A549 (cell line): Measurements from ENCODE around the gene AFG3L2. TPM values are rescaled to one million over a fixed set of nuclear protein-coding genes. Genes with fewer than 3 reads are reported as not detected.

Experiments used
- ATAC-seq, 2 experiments: fragments of 200-7000 bp in 1 of 2; fragments of >200 bp in 1 of 2; cut with Nextera tagmentation in 1 of 2; cut with Tn5 transposase in 1 of 2; 3 replicates each; pipeline versions ENCODE4 v1.8.0 to v1.9.1; 2018 to 2020; ENCODE audit warnings: mild to moderate bottlenecking in 1 of 2, moderate library complexity in 1 of 2
- CTCF ChIA-PET: fragments of 300-600 bp; sonication (Branson Sonifier 250); formaldehyde crosslinking; extraction: SDS; loops from one replicate; lab custom pipeline; 2021; ENCODE audit warnings: antibody characterized with exemption, inconsistent platforms; lab: Yijun Ruan, JAX
- POLR2A ChIA-PET: fragments of 350-600 bp; formaldehyde crosslinking; extraction: SDS; loops from one replicate; lab custom pipeline; 2021; ENCODE audit warnings: antibody characterized with exemption, inconsistent platforms; lab: Yijun Ruan, JAX
- DNase-seq, 2 experiments: peaks; one replicate each; pipeline versions ENCODE4 v3.0.0 to v3.0.0-alpha.2; 2011 to 2016; ENCODE audit warnings: low read depth in 1 of 2, low spot score in 1 of 2
- FAIRE-seq: peaks from 2 replicates; lab custom pipeline; 2011; peaks lifted over from hg19 to GRCh38; lab: Jason Lieb, UNC
- H3K27ac ChIP-seq, 2 experiments: fragments of >200 bp; sonication (Bioruptor Twin); formaldehyde crosslinking; 3 replicates each; pipeline ENCODE4 v1.5.1; 2016 to 2017
- H3K4me1 ChIP-seq: fragments of >200 bp; sonication (Bioruptor Twin); formaldehyde crosslinking; 3 replicates; pipeline ENCODE4 v1.6.1; 2016
- H3K4me2 ChIP-seq: fragments of >200 bp; sonication (Bioruptor Twin); formaldehyde crosslinking; 3 replicates; pipeline ENCODE4 v1.6.1; 2016
- H3K4me3 ChIP-seq: fragments of >200 bp; sonication (Bioruptor Twin); formaldehyde crosslinking; 3 replicates; pipeline ENCODE4 v1.5.1; 2016
- H3K9me3 ChIP-seq: fragments of >200 bp; sonication (Bioruptor Twin); formaldehyde crosslinking; 3 replicates; pipeline ENCODE4 v1.6.1; 2016
- BHLHE40 ChIP-seq: IDR thresholded peaks from 2 replicates; pipeline ENCODE4 v1.6.1; 2012; ENCODE audit warnings: low read depth, low read length, inconsistent platforms
- CHD2 ChIP-seq: fragments of 150-350 bp; IDR thresholded peaks from 2 replicates; pipeline ENCODE4 v1.6.1; 2014; ENCODE audit warnings: low read length; ENCODE audit not compliant: partially characterized antibody
- CHD4 ChIP-seq: fragments of 200-600 bp; sonication (generic); IDR thresholded peaks from 2 replicates; pipeline ENCODE4 v1.6.1; 2016; ENCODE audit warnings: antibody characterized with exemption, mild to moderate bottlenecking, borderline replicate concordance
- E2F6 ChIP-seq: IDR thresholded peaks from 2 replicates; pipeline ENCODE4 v1.6.1; 2012; ENCODE audit warnings: low read depth, borderline replicate concordance
- EHMT2 ChIP-seq: fragments of 200-600 bp; sonication (generic); IDR thresholded peaks from 2 replicates; pipeline ENCODE4 v1.6.1; 2016; ENCODE audit warnings: antibody characterized with exemption, low read depth, mild to moderate bottlenecking, moderate library complexity
- ESRRA ChIP-seq: fragments of 150-350 bp; IDR thresholded peaks from 2 replicates; pipeline ENCODE4 v1.6.1; 2014; ENCODE audit warnings: mild to moderate bottlenecking, low read length, borderline replicate concordance
- MYC ChIP-seq: IDR thresholded peaks from 2 replicates; pipeline ENCODE4 v1.6.1; 2012; ENCODE audit warnings: mild to moderate bottlenecking, inconsistent platforms, low read length, improper control_type of control experiment, borderline replicate concordance
- NFE2L2 ChIP-seq: fragments of 150-350 bp; conservative IDR thresholded peaks from 2 replicates; pipeline ENCODE4 v1.6.1; 2014; ENCODE audit warnings: low read length
- NR3C1 ChIP-seq: fragments of >200 bp; sonication (Bioruptor Twin); formaldehyde crosslinking; IDR thresholded peaks from 3 replicates; pipeline ENCODE4 v1.6.1; 2017
- PBX3 ChIP-seq: IDR thresholded peaks from 2 replicates; pipeline ENCODE4 v1.6.1; 2012
- POLR2A ChIP-seq: IDR thresholded peaks from 2 replicates; pipeline ENCODE4 v1.6.1; 2012; ENCODE audit warnings: mild to moderate bottlenecking, low read length
- POLR2AphosphoS2 ChIP-seq: conservative IDR thresholded peaks from 2 replicates; pipeline ENCODE4 v1.6.1; 2012; ENCODE audit warnings: low read length, improper control_type of control experiment, inconsistent platforms
- REST ChIP-seq: fragments of 200-600 bp; sonication (generic); IDR thresholded peaks from 2 replicates; pipeline ENCODE4 v1.6.1; 2016; ENCODE audit warnings: antibody characterized with exemption, mild to moderate bottlenecking, moderate library complexity
- ZFP36 ChIP-seq: fragments of 450-650 bp; IDR thresholded peaks from 2 replicates; pipeline ENCODE4 v1.6.1; 2014; ENCODE audit warnings: borderline replicate concordance; ENCODE audit not compliant: partially characterized antibody
- WGBS: methylation state at CpG from one replicate; pipeline ENCODE4 v1.1.6; 2017; ENCODE audit errors: missing lambda C conversion rate; 5-methylcytosine and 5-hydroxymethylcytosine counted together
- polyA plus RNA-seq, 4 experiments: library from polyadenylated mRNA; depleted of rRNA in 3 of 4; stranded (reverse); fragments of >200 nt; fragmentation: RNase III in 1 of 4; extraction: RNeasy Plus Mini Kit Qiagen cat#74134 plus additional on column Dnase treatment in 1 of 4; gene quantifications; 2 replicates in 3 of 4; 3 replicates in 1 of 4; pipeline ENCODE4 v1.2.3, GENCODE V29; 2011 to 2017
- TF ChIP-seq, protein P1 (sequence below): fragments of 250-450 bp; sonication (Bioruptor Pico); IDR thresholded peaks from 2 replicates; pipeline ENCODE4 v1.5.0; 2021; ENCODE audit warnings: mild to moderate bottlenecking, moderate library complexity, borderline replicate concordance
- TF ChIP-seq, protein P2 (sequence below): fragments of 450-650 bp; IDR thresholded peaks from 2 replicates; pipeline ENCODE4 v1.6.1; 2014; ENCODE audit warnings: antibody characterized with exemption

The AFG3L2 gene
- polyA plus RNA-seq, 2 of the 4 experiments (the other 2 are of a cell fraction) = 33.7 to 56.4 TPM

- TF ChIP-seq E2F6 = no peak
- no peak for TF ChIP-seq PBX3
- TF ChIP-seq BHLHE40 = no peak
- no peak for TF ChIP-seq CHD4
- TF ChIP-seq POLR2A = no peak
- TF ChIP-seq NFE2L2 = no peak
- no peak for TF ChIP-seq ZFP36
- no peak for TF ChIP-seq NR3C1
- no peaks in the 10 kb centered on the region for H3K9me3 ChIP-seq
- H3K4me1 ChIP-seq = peaks cover 9% of the 10 kb centered on the region; the same call in 1 of the 3 replicates
- POLR2A ChIA-PET = no interaction called here
- no peak for ATAC-seq
- CTCF ChIA-PET = interaction anchor here (1.0 kb wide), 1 partner anchor 334 kb away, joined by 3 read pairs; no protein-coding TSS in a partner anchor
- no peak overlapping the region for H3K4me3 ChIP-seq
- H3K4me2 ChIP-seq = no peak overlapping the region
- no peak for DNase-seq
- no peak for FAIRE-seq
- no peak overlapping the region for H3K27ac ChIP-seq
- WGBS = 96% methylated on average over 4 of the region's 4 CpGs
Measured at GRCh38 chr18:12373116-12373770, 3.8 kb downstream of the AFG3L2 start.

DNA sequence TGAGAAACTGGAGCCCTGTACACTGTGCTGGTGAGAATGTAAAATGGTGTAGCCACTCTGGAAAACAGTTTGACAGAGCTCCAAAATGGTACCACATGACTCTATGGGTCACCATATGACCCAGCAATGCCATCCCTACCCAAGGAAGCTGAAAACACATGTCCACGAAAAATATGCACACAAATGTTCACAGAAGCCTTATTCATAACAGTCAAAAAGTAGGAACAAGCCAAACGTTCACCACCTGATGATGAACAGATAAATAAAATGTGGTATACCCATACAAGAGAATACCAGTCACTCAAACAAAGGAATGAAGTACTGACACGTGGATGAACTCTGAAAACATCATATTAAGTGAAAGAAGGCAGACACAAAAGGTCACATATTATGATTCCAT is 4.6 kb downstream of the AFG3L2 start:
- DNase-seq (no peak), ATAC-seq (no peak), FAIRE-seq (no peak)
- TF ChIP-seq PBX3 (no peak), CHD2 (no peak), CHD4 (no peak), MYC (no peak), EHMT2 (no peak), ESRRA (no peak), E2F6 (no peak), POLR2AphosphoS2 (no peak), REST (no peak)
- TF ChIP-seq, protein P1, sequence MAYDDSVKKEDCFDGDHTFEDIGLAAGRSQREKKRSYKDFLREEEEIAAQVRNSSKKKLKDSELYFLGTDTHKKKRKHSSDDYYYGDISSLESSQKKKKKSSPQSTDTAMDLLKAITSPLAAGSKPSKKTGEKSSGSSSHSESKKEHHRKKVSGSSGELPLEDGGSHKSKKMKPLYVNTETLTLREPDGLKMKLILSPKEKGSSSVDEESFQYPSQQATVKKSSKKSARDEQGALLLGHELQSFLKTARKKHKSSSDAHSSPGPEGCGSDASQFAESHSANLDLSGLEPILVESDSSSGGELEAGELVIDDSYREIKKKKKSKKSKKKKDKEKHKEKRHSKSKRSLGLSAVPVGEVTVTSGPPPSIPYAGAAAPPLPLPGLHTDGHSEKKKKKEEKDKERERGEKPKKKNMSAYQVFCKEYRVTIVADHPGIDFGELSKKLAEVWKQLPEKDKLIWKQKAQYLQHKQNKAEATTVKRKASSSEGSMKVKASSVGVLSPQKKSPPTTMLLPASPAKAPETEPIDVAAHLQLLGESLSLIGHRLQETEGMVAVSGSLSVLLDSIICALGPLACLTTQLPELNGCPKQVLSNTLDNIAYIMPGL (CRISPR knock-in tag) = no peak
- TF ChIP-seq, protein P2, sequence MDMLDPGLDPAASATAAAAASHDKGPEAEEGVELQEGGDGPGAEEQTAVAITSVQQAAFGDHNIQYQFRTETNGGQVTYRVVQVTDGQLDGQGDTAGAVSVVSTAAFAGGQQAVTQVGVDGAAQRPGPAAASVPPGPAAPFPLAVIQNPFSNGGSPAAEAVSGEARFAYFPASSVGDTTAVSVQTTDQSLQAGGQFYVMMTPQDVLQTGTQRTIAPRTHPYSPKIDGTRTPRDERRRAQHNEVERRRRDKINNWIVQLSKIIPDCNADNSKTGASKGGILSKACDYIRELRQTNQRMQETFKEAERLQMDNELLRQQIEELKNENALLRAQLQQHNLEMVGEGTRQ = no peak
- H3K4me3 ChIP-seq = no peak overlapping the region
- no peak overlapping the region for H3K4me2 ChIP-seq
- CTCF ChIA-PET = interaction anchor here (1.0 kb wide), 1 partner anchor 333 kb away, joined by 3 read pairs; no protein-coding TSS in a partner anchor
- 84% methylated on average over 3 of the region's 3 CpGs for WGBS
- peaks cover 9% of the 10 kb centered on the region; the same call in 1 of the 3 replicates for H3K4me1 ChIP-seq
- no peak overlapping the region for H3K27ac ChIP-seq
- no peaks in the 10 kb centered on the region for H3K9me3 ChIP-seq
- POLR2A ChIA-PET = no interaction called here
